Activated gamma-delta T cell treated with anti-CD3 and anti-CD28 coated beads, Interleukin-2, amount 50 U/mL, for 16 hours (primary cell): ENCODE data around the gene VSX1.

Experiments
- DNase-seq: peaks from one replicate; pipeline ENCODE4 v3.0.0-alpha.2; 2020; ENCODE audit warnings: low read depth

Gene VSX1

GRCh38 chr20:25081730-25082497, at the start of gene VSX1:
Gene VSX1 (minus strand): TSS chr20:25082141. CDS start chr20:25082096, 45 bp downstream.
- no peak for DNase-seq

- no peak for DNase-seq
Measured at GRCh38 chr20:25129908-25130307, 48.0 kb upstream of the VSX1 start.

GRCh38 chr20:25129428-25129827, 47.5 kb upstream of the VSX1 start:
- no peak for DNase-seq

- DNase-seq = no peak
Measured at GRCh38 chr20:25128649-25129048, 46.7 kb upstream of the VSX1 start.

GRCh38 chr20:25127761-25128537, 46.0 kb upstream of the VSX1 start:
- DNase-seq = no peak

GRCh38 chr20:25126204-25127029, 44.5 kb upstream of the VSX1 start:
- DNase-seq = no peak

GRCh38 chr20:25125636-25126035, 43.7 kb upstream of the VSX1 start:
- no peak for DNase-seq

GRCh38 chr20:25120920-25121319, 39.0 kb upstream of the VSX1 start:
- no peak for DNase-seq

- DNase-seq = no peak
Measured at GRCh38 chr20:25120457-25120856, 38.5 kb upstream of the VSX1 start.

GRCh38 chr20:25118529-25118928, 36.6 kb upstream of the VSX1 start:
- no peak for DNase-seq

- no peak for DNase-seq
Measured at GRCh38 chr20:25117990-25118389, 36.0 kb upstream of the VSX1 start.

- DNase-seq = no peak
Measured at GRCh38 chr20:25116739-25117458, 35.0 kb upstream of the VSX1 start.

GRCh38 chr20:25103526-25103925, 21.6 kb upstream of the VSX1 start:
- no peak for DNase-seq

GRCh38 chr20:25100914-25101313, 19.0 kb upstream of the VSX1 start:
- DNase-seq = no peak

GRCh38 chr20:25099601-25100140, 17.7 kb upstream of the VSX1 start:
- no peak for DNase-seq

GRCh38 chr20:25097498-25097897, 15.6 kb upstream of the VSX1 start:
- DNase-seq = no peak

GRCh38 chr20:25090492-25091429, 8.8 kb upstream of the VSX1 start:
- peak; percentile 70 for DNase-seq

GRCh38 chr20:25089662-25090061, 7.7 kb upstream of the VSX1 start:
- no peak for DNase-seq

GRCh38 chr20:25089096-25089495, 7.2 kb upstream of the VSX1 start:
- no peak for DNase-seq

- DNase-seq = no peak
Measured at GRCh38 chr20:25088267-25088666, 6.3 kb upstream of the VSX1 start.
